Loucy (cell line): ENCODE measurements around the gene ZNF474.

Experiments
- H2AFZ ChIP-seq: fragments of 200-600 bp; sonication (generic); 2 replicates; pipeline ENCODE4 v1.6.0; 2016; ENCODE audit warnings: antibody characterized with exemption, mild to moderate bottlenecking, low read length, moderate library complexity
- H3F3A ChIP-seq: fragments of 200-600 bp; 2 replicates; pipeline ENCODE4 v1.6.0; 2016; ENCODE audit warnings: antibody characterized with exemption, low read depth, mild to moderate bottlenecking
- H3K27me3 ChIP-seq: fragments of 200-600 bp; sonication (generic); 2 replicates; pipeline ENCODE4 v1.6.1; 2014; ENCODE audit warnings: low read length, mild to moderate bottlenecking; ENCODE audit not compliant: insufficient read depth, poor library complexity, severe bottlenecking
- H3K36me3 ChIP-seq: fragments of 200-600 bp; sonication (generic); 2 replicates; pipeline ENCODE4 v1.6.1; 2016; ENCODE audit warnings: low read length; ENCODE audit not compliant: insufficient read depth
- H3K4me1 ChIP-seq: fragments of 200-600 bp; sonication (generic); 2 replicates; pipeline ENCODE4 v1.5.1; 2014; ENCODE audit warnings: low read length, mild to moderate bottlenecking; ENCODE audit not compliant: insufficient read depth, poor library complexity, severe bottlenecking
- H3K4me2 ChIP-seq: fragments of 200-600 bp; sonication (generic); 2 replicates; pipeline ENCODE4 v1.6.0; 2014; ENCODE audit warnings: antibody characterized with exemption, low read length, low read depth, mild to moderate bottlenecking; ENCODE audit not compliant: poor library complexity, severe bottlenecking
- H3K4me3 ChIP-seq: fragments of 200-600 bp; sonication (generic); 2 replicates; pipeline ENCODE4 v1.5.1; 2014; ENCODE audit warnings: low read length, mild to moderate bottlenecking, mixed read lengths; ENCODE audit not compliant: poor library complexity, severe bottlenecking
- H3K79me2 ChIP-seq: fragments of 200-600 bp; sonication (generic); 2 replicates; pipeline ENCODE4 v1.6.1; 2014; ENCODE audit warnings: low read length; ENCODE audit not compliant: insufficient read depth
- H3K9ac ChIP-seq: fragments of 200-600 bp; sonication (generic); 2 replicates; pipeline ENCODE4 v1.6.0; 2014; ENCODE audit warnings: mild to moderate bottlenecking, low read depth, low read length, moderate library complexity; ENCODE audit not compliant: poor library complexity, severe bottlenecking
- H3K9me2 ChIP-seq: fragments of 200-600 bp; sonication (generic); replicated peaks from 2 replicates; pipeline ENCODE4 v1.6.1; 2016; ENCODE audit warnings: low read depth, low read length, mixed read lengths
- H3K9me3 ChIP-seq: fragments of 200-600 bp; sonication (generic); 2 replicates; pipeline ENCODE4 v1.6.1; 2014; ENCODE audit warnings: mild to moderate bottlenecking, antibody characterized with exemption, low read length, low read depth; ENCODE audit not compliant: insufficient read depth
- H4K20me1 ChIP-seq: fragments of 200-600 bp; sonication (generic); 2 replicates; pipeline ENCODE4 v1.6.0; 2014; ENCODE audit warnings: antibody characterized with exemption, low read length, mild to moderate bottlenecking; ENCODE audit not compliant: insufficient read depth, poor library complexity, severe bottlenecking
- CTCF ChIP-seq: fragments of 200-600 bp; sonication (generic); conservative IDR thresholded peaks from 2 replicates; pipeline ENCODE4 v1.5.1; 2014; ENCODE audit warnings: mild to moderate bottlenecking, antibody characterized with exemption, low read length
- EZH2phosphoT487 ChIP-seq: fragments of 200-600 bp; IDR thresholded peaks from 2 replicates; pipeline ENCODE4 v1.6.1; 2018; ENCODE audit warnings: antibody characterized with exemption, mild to moderate bottlenecking, moderate library complexity, borderline replicate concordance

The ZNF474 gene

DNA sequence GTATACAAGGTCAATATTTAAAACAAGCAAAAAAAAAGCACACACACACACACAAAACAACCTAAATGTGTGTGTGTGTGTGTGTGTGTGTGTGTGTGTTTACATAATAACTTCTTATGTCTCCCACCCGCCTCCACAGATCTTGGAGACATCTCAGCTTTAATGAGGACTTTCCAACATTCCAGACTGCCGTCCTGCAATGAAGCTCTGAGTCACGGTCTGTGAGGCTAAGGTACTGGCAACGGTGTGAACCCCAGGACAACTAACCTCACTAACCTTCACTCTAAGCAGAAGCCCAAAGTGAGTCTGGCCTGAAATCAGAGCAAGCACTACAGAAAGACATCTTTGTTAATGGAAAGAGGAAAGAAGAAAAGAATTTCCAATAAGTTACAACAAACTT, 22.3 kb downstream of the ZNF474 start:
- no peaks in the 10 kb centered on the region for H3K79me2 ChIP-seq
- H3K4me1 ChIP-seq, result no peaks in the 10 kb centered on the region
- H3K9me2 ChIP-seq, result no peaks in the 10 kb centered on the region
- no peak overlapping the region for H3K9ac ChIP-seq
- H3K4me2 ChIP-seq, result no peak overlapping the region
- no peaks in the 10 kb centered on the region for H4K20me1 ChIP-seq
- no peak overlapping the region for H3K4me3 ChIP-seq
- no peaks in the 10 kb centered on the region for H3F3A ChIP-seq
- H3K9me3 ChIP-seq, result no peaks in the 10 kb centered on the region
- no peak for TF ChIP-seq CTCF
- TF ChIP-seq EZH2phosphoT487, result no peak
- no peaks in the 10 kb centered on the region for H3K27me3 ChIP-seq
- H2AFZ ChIP-seq, result no peak overlapping the region
- no peaks in the 10 kb centered on the region for H3K36me3 ChIP-seq

- Histone ChIP-seq H3K9me2 (no peaks in the 10 kb centered on the region), H2AFZ (no peak overlapping the region), H3K27me3 (no peaks in the 10 kb centered on the region), H3K36me3 (no peaks in the 10 kb centered on the region), H3F3A (no peaks in the 10 kb centered on the region), H3K4me1 (no peaks in the 10 kb centered on the region), H4K20me1 (no peaks in the 10 kb centered on the region), H3K4me3 (no peak overlapping the region), H3K79me2 (no peaks in the 10 kb centered on the region), H3K9ac (no peak overlapping the region), H3K4me2 (no peak overlapping the region), H3K9me3 (no peaks in the 10 kb centered on the region)
- TF ChIP-seq CTCF (no peak), EZH2phosphoT487 (no peak)
Observed at GRCh38 chr5:122152266-122152900, 23.0 kb downstream of the ZNF474 start.

DNA sequence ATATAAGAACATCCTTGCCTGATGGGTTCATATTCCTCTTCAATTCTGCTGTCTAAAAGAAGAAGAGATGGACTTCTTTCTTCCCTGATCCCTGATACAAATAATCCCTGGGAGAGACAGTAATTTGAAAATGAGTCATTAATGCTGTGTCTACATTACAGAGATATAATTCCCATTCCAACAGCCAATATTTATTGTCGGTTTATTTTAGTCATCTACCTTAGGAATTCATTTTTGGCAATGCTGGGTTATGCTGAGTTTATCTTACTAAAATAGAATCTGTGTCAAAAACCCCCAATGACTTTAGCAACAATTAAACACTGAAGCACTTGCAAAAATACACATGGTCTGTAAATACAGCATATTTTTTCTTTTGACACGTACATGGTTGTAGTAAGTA, 23.9 kb downstream of the ZNF474 start:
- no peaks in the 10 kb centered on the region for H4K20me1 ChIP-seq
- H3K79me2 ChIP-seq, result no peaks in the 10 kb centered on the region
- H3K36me3 ChIP-seq, result no peaks in the 10 kb centered on the region
- H3F3A ChIP-seq, result no peaks in the 10 kb centered on the region
- no peaks in the 10 kb centered on the region for H3K9me3 ChIP-seq
- no peak overlapping the region for H2AFZ ChIP-seq
- no peak overlapping the region for H3K4me3 ChIP-seq
- TF ChIP-seq CTCF (no peak), EZH2phosphoT487 (no peak)
- no peaks in the 10 kb centered on the region for H3K9me2 ChIP-seq
- no peak overlapping the region for H3K4me2 ChIP-seq
- H3K4me1 ChIP-seq, result no peaks in the 10 kb centered on the region
- no peaks in the 10 kb centered on the region for H3K27me3 ChIP-seq
- no peak overlapping the region for H3K9ac ChIP-seq
